Measurements from ENCODE around the gene SLC33A1.

Gene SLC33A1

DNA sequence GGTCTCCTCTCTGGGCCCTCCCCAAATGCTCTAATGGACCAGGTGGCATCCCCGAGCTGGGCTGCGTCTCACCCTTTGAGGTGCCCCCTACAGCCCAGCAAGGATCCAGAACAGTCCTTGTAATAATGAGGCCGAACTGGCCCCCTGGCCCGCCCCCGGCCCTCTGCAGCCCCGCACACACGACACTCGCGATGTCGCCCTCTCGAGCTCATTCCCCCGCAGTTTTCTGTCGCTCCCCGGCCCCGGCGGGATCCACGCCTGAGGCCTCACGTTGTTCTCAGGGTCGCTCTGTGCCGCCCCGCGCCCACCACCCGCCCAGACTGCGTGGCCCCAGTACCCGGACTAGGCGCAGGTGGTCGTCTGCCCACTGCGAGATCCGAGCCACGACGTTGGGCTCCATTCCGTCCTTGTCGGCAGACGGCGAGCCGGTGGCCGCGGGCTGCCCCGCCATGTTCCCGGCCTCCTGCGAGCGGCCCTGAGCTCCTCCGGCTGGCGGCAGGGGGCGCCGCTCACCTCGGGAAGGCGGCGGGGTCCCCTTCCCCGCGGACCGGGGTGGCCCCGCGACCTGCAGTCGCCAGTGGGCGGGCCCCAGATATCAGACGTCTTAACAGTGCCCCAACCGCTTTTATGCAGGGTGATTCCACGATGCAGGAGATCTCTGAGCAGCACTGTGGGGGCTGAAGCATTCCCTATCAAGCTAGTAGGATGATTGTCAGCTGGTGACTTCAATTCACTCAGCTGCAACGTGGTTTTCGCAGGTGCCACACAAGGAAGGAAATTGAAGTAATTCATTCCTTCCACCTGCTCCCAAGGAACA, 48.2 kb downstream of the SLC33A1 start, which contains the start of gene C3orf33:
Gene C3orf33, minus strand, starts transcription at position 477 of the 817 bp plus-strand sequence. Its CDS starts 26 bp downstream, at position 451.
- peak; percentile 84 for DNase-seq (ENCODE audit: low read depth)
- TF ChIP-seq, protein P1, sequence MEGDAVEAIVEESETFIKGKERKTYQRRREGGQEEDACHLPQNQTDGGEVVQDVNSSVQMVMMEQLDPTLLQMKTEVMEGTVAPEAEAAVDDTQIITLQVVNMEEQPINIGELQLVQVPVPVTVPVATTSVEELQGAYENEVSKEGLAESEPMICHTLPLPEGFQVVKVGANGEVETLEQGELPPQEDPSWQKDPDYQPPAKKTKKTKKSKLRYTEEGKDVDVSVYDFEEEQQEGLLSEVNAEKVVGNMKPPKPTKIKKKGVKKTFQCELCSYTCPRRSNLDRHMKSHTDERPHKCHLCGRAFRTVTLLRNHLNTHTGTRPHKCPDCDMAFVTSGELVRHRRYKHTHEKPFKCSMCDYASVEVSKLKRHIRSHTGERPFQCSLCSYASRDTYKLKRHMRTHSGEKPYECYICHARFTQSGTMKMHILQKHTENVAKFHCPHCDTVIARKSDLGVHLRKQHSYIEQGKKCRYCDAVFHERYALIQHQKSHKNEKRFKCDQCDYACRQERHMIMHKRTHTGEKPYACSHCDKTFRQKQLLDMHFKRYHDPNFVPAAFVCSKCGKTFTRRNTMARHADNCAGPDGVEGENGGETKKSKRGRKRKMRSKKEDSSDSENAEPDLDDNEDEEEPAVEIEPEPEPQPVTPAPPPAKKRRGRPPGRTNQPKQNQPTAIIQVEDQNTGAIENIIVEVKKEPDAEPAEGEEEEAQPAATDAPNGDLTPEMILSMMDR (IDR thresholded peaks at IDR 0.05; ENCODE audit: low read depth, low read length), result peak; percentile 62
- TF ChIP-seq, protein P2, sequence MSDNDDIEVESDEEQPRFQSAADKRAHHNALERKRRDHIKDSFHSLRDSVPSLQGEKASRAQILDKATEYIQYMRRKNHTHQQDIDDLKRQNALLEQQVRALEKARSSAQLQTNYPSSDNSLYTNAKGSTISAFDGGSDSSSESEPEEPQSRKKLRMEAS (IDR thresholded peaks at IDR 0.05; ENCODE audit: low read depth, low read length), result peak; percentile 41; the same call in 1 of the 2 replicates
- TF ChIP-seq MYC (IDR thresholded peaks at IDR 0.05; ENCODE audit: low read depth, low read length) (no peak), POLR2A (IDR thresholded peaks at IDR 0.05; ENCODE audit: extremely low read depth, insufficient read length) (peak; percentile 50)
- H3K4me3 ChIP-seq (ENCODE audit: low read depth, low read length), result peak within 1 kb of the TSS; percentile 63

DNA sequence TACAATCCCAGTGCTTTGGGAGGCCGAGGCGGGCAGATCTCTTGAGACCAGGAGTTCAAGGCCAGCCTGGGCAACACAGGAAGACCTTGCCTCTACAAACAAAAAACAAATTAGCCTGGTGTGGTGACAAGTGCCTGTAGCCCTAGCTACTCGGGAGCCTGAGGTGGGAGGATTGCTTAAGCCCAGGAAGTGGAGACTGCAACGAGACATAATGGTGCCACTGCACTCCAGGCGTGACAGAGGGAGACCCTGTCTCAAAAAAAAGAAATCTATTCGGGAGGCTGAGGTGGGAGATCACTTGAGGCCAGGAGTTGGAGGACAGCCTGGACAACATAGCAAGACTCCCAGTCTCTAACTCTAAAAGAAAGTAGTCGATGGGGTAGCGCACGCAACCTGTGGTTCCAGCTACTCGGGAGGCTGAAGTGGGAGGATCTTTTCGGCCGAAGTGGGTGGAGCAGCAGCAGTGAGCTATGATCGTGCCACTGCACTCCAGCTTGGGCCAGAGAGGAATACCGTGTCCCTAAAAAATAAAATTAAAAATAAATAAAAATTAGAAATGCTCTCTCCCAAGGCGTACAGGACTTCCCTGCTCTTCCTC, 48.9 kb downstream of the SLC33A1 start:
- TF ChIP-seq MYC (IDR thresholded peaks at IDR 0.05; ENCODE audit: low read depth, low read length) (no peak), POLR2A (IDR thresholded peaks at IDR 0.05; ENCODE audit: extremely low read depth, insufficient read length) (no peak)
- TF ChIP-seq, protein P1 (IDR thresholded peaks at IDR 0.05; ENCODE audit: low read depth, low read length), result no peak
- TF ChIP-seq, protein P2 (IDR thresholded peaks at IDR 0.05; ENCODE audit: low read depth, low read length), result no peak
- peak; percentile 53 for DNase-seq (ENCODE audit: low read depth)
- peak overlapping the region; percentile 63 for H3K4me3 ChIP-seq (ENCODE audit: low read depth, low read length)

DNA sequence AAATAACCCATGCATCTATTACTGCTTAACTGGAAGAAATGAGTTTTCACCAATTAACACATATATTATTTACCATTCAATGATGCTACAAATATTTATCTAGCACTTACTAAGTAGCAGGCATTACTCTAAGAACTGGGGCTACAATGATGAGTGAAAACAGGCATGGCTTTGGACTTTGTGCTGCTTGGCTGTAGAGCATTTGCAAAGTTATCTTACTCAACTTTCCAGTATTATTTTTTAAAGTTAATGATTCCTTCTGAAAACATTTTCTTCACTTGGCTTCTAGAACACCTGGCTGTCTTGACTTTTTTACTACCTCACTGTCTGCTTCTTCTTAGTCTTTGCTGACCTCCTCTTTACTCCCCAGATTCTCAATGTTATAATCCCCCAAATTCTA, 49.9 kb downstream of the SLC33A1 start:
- no peak for DNase-seq (ENCODE audit: low read depth)
- H3K4me3 ChIP-seq (ENCODE audit: low read depth, low read length), result no peak overlapping the region
- TF ChIP-seq, protein P2 (IDR thresholded peaks at IDR 0.05; ENCODE audit: low read depth, low read length), result no peak

DNA sequence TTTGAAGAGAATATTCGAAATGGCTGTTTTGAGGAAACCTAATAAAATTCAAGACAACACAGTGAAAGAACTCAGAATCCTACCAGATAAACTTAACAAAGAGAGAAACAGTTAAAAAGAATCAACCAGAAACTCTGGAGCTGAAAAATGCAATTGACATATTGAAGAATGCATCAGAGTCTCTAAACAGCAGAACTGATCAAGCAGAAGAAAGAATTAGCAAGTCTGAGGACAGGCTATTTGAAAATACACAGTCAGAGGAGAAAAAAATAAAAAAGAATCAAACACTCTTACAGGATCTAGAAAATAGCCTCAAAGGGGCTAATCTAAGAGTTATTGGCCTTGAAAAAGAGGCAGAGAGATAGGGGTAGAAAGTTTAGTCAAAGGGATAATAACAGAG, 61.7 kb downstream of the SLC33A1 start:
- no peak overlapping the region for H3K4me3 ChIP-seq (ENCODE audit: low read depth, low read length)
- TF ChIP-seq MYC (IDR thresholded peaks at IDR 0.05; ENCODE audit: low read depth, low read length), result no peak
- TF ChIP-seq, protein P1 (IDR thresholded peaks at IDR 0.05; ENCODE audit: low read depth, low read length), result no peak
- no peak for TF ChIP-seq POLR2A (IDR thresholded peaks at IDR 0.05; ENCODE audit: extremely low read depth, insufficient read length)
- TF ChIP-seq, protein P2 (IDR thresholded peaks at IDR 0.05; ENCODE audit: low read depth, low read length), result no peak
- DNase-seq (ENCODE audit: low read depth), result no peak

DNA sequence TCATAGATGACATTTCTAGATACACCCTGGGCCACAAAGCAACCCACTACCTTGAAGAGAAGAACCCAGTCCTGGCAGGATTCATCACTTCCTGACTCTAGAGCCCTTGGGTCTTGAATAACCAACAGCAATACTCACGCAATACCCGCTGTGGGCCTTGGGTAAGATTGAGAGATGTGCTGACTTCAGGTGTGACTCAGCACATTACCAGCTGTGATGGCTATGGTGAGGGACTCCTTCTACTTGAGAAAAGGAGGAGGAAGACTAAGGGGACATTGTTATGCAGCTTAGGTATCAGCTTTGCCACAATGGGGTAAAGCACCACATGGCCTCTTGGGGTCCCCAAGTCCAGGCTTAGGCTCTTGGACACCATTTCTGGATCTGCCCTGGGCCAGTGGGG, 63.0 kb downstream of the SLC33A1 start:
- peak; percentile 74 for DNase-seq (ENCODE audit: low read depth)

More for the DNA sequence above, 63.0 kb downstream of the SLC33A1 start:
- no peak overlapping the region for H3K4me3 ChIP-seq (ENCODE audit: low read depth, low read length)
- TF ChIP-seq, protein P1 (IDR thresholded peaks at IDR 0.05; ENCODE audit: low read depth, low read length), result no peak
- TF ChIP-seq POLR2A (IDR thresholded peaks at IDR 0.05; ENCODE audit: extremely low read depth, insufficient read length), result no peak
- TF ChIP-seq, protein P2 (IDR thresholded peaks at IDR 0.05; ENCODE audit: low read depth, low read length), result no peak
- TF ChIP-seq MYC (IDR thresholded peaks at IDR 0.05; ENCODE audit: low read depth, low read length), result no peak

All from NB4 (cell line).